A204.1 (cell line): ENCODE results near the gene BLACAT1.
"Not testable (repeated sequence)": the region's sequence is repeated elsewhere in the genome, so short reads cannot be mapped to it uniquely, and the experiment has no call there.

ENCODE experiments used
- FAIRE-seq: peaks from 2 replicates; lab custom pipeline; 2012; peaks lifted over from hg19 to GRCh38; lab: Jason Lieb, UNC

BLACAT1 gene

DNA sequence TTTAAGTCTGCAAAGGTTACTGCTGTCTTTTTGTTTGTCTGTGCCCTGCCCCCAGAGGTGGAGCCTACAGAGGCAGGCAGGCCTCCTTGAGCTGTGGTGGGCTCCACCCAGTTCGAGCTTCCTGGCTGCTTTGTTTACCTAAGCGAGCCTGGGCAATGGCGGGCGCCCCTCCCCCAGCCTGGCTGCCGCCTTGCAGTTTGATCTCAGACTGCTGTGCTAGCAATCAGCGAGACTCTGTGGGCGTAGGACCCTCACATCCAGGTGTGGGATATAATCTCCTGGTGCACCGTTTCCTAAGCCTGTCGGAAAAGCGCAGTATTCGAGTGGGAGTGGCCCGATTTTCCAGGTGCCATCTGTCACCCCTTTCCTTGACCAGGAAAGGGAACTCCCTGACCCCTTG lies 49.6 kb downstream of the BLACAT1 start:
- FAIRE-seq = not testable (repeated sequence)
